GM20000 (cell line): ENCODE measurements around the gene CTBP1.
A peak's percentile ranks its signal among the peaks of the same experiment; 100 is the strongest.

ENCODE experiments used
- DNase-seq: peaks from one replicate; pipeline ENCODE4 v3.0.0; 2012; ENCODE audit warnings: low spot score
- TF ChIP-seq, protein P1 (sequence below): IDR thresholded peaks from 2 replicates; pipeline ENCODE4 v1.5.1; 2012; ENCODE audit warnings: mild to moderate bottlenecking, control low read depth; ENCODE audit errors: extremely low read depth, missing control alignments

CTBP1 gene

GRCh38 chr4:1245481-1246051 is 3.4 kb downstream of the CTBP1 start:
- DNase-seq, result peak; percentile 17
- TF ChIP-seq, protein P1, sequence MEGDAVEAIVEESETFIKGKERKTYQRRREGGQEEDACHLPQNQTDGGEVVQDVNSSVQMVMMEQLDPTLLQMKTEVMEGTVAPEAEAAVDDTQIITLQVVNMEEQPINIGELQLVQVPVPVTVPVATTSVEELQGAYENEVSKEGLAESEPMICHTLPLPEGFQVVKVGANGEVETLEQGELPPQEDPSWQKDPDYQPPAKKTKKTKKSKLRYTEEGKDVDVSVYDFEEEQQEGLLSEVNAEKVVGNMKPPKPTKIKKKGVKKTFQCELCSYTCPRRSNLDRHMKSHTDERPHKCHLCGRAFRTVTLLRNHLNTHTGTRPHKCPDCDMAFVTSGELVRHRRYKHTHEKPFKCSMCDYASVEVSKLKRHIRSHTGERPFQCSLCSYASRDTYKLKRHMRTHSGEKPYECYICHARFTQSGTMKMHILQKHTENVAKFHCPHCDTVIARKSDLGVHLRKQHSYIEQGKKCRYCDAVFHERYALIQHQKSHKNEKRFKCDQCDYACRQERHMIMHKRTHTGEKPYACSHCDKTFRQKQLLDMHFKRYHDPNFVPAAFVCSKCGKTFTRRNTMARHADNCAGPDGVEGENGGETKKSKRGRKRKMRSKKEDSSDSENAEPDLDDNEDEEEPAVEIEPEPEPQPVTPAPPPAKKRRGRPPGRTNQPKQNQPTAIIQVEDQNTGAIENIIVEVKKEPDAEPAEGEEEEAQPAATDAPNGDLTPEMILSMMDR, result no peak

GRCh38 chr4:1244978-1245471 is 3.9 kb downstream of the CTBP1 start:
- DNase-seq, result no peak
- TF ChIP-seq, protein P1, result no peak

DNA sequence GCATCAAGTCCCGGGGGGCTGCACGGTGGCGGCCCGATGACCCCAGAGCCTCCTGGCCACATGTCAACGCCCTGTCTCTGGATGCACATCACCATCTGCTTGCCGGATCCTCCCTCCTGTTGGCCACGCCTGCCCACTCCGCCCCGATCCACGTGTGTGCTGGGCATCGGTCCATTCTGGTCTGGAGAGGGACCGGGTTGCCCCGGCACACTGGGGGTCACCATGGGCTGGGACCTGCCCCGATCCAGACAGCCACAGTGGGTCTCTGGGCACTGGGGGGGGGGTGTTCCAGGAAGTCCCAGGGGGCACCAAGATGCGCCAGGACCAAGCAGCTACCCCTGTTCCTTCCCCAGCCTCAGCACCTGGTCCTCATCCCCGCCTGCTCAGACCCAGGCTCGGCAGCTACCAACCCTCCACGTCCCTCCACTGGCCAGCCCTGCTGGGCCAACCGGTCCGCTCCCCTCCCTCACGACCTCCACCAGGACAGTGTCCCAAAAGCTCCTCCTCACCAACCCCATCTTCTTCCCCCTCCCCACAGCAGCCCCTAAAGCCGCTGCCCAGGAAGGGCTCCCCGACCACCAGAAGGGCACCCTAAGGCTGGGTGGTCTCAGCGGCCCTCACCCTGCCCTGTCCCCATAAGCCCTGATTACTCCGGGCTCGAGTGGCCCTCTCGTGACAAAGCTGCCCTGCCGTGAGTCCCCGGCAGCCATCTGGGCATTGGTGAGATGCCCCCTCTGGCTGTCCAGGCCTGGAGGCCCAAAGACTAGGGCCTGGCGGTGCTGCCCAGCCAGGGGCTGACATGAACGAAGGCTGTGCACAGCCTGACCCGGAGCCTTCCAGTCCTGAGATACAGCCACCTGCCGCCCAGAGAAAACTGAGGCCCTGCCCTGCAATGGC is 4.6 kb downstream of the CTBP1 start:
- TF ChIP-seq, protein P1, result no peak
- peak; percentile 14 for DNase-seq

GRCh38 chr4:1243451-1244080 is 5.4 kb downstream of the CTBP1 start:
- TF ChIP-seq, protein P1, result peak; percentile 21

DNA sequence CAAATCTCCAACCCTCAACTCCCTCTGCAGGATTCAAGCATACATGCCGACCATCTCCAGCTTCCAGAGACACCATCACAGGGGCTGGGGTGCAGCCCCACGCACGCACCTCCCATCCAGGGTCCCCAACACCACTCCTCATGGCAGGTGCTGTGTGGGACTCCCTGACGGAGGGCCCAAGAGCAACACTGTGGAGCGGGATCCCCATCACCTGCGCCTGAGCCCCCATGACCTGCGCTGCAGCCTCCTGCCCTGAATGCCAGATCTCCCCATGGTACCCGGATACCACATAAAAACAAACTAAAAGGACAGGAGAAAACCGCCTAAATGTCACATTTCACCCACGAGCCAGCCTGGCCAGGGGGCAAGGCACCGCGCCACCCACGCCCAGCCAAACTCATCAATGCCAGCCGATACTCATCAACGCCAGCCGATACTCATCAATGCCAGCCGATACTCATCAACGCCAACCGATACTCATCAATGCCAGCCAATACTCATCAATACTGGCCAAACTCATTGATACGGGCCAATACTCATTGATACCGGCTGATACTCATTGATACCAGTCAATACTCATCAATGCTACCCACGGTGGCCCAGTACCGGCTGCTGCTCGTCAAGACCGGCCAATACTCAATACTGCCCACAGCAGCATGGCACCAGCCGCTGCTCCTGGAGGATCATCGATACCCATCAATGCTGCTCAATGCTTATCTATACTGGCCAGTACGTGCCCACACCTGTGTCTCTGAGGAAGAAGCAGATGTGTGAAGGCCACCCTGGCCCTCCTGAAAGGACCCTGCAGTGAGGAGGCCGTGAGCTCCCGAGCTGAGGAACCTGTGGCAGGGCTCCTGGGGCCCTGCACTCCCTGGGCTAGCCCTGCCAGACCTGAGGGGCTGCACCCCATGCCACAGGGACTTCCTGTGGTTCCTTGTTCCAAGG is 6.2 kb downstream of the CTBP1 start:
- TF ChIP-seq, protein P1, result no peak
- peak; percentile 16 for DNase-seq

More at GRCh38 chr4:1243451-1244080, 5.4 kb downstream of the CTBP1 start:
- peak; percentile 58 for DNase-seq

GRCh38 chr4:1241936-1242505 is 6.9 kb downstream of the CTBP1 start:
- TF ChIP-seq, protein P1, result no peak

More at GRCh38 chr4:1241936-1242505, 6.9 kb downstream of the CTBP1 start:
- DNase-seq, result no peak
